GM19455 (cell line): ENCODE data around the gene ANKRD12.

ENCODE experiments used
- ATAC-seq: cut with Tn5 transposase; IDR thresholded peaks from one replicate; pipeline ENCODE4 v1.9.1; 2021; ENCODE audit not compliant: unreplicated experiment

ANKRD12 gene

DNA sequence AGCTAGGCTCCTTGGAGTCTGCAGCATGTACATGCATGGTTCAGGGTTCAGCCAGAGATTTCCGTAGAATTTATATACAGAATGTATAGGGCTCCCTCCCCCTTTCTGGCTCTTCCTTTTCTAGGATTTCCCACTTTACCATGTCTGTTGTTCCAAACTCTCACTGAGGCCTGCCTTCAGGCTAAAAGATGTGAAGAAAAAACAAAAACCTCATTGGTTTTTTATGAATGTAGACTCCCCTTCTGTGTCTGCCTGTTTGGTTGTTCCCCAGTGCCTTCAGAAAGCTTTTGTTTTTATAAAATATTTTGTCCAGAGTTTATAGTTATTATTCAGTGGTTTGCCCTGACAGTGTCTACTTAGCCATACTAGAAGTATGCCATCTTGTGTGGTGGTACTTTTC, 30.5 kb upstream of the ANKRD12 start:
- ATAC-seq: no peak

- ATAC-seq: no peak
Observed at GRCh38 chr18:9106800-9107584, 29.6 kb upstream of the ANKRD12 start.

DNA sequence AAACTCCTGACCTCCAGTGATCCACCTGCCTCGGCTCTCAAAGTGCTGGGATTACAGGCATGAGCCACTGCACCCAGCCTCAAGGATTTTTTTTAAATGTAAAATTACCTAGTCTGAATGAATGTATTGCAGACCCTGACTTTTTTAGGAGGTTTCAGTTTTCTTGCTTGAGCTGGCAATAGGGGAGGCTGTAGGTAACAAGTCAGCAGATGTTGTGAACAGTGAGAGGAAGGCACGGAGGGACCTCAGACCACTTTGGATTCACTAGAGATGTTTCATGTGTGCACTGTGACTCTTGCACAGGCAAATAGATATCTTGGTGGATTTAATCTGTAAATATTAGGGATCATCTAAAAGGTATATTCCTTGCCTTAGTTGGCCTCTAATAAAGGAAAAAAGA, 27.7 kb upstream of the ANKRD12 start:
- ATAC-seq: no peak

- ATAC-seq: no peak
Observed at GRCh38 chr18:9109523-9109922, 27.1 kb upstream of the ANKRD12 start.

DNA sequence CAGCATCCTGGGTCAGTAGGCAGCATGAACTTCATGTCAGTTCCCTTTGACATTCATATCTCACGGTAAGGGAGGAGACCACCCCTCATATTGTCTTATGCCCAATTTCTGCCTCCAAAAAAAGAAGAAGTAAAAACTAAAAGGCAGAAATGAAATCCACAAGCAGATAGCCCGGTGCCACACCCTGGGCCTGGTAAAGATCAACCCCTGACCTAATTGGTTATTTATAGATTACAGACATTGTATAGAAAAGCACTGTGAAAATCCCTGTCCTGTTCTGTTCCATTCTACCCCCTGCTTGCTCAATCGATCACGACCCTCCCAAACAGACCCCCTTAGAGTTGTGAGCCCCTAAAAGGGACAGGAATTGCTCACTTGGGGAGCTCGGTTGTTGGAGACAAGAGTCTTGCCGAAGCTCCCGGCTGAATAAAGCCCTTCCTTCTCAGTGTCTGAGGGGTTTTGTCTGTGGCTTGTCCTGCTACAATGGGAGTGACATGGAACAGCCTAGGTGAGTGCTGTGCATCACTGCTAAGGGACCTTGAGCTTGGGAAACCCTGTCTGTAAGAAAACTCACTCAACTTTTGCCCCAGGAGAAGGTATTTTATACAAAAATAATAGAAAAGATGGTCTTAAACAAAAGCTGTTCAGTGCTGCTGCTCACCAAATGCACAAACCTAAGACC, 23.0 kb upstream of the ANKRD12 start:
- no peak for ATAC-seq

DNA sequence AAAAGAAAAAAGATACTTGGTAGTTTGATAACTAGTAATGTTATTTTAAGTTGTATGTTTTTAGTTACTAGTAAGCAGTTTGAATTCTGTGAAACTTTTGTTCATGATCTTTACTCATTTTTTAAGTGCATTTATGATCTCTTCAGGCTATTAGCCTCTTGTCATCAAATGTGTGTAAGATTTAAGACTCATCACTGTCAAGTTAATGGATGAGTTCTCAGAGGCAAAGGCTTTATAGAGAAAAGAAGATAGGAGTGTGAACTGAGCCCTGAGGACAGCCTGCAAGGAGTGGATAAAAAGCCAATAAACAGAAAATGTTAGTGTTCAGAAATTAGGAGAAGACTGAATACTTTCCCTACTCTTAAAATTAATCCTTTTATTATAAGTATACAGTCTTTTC, 20.6 kb upstream of the ANKRD12 start:
- no peak for ATAC-seq

DNA sequence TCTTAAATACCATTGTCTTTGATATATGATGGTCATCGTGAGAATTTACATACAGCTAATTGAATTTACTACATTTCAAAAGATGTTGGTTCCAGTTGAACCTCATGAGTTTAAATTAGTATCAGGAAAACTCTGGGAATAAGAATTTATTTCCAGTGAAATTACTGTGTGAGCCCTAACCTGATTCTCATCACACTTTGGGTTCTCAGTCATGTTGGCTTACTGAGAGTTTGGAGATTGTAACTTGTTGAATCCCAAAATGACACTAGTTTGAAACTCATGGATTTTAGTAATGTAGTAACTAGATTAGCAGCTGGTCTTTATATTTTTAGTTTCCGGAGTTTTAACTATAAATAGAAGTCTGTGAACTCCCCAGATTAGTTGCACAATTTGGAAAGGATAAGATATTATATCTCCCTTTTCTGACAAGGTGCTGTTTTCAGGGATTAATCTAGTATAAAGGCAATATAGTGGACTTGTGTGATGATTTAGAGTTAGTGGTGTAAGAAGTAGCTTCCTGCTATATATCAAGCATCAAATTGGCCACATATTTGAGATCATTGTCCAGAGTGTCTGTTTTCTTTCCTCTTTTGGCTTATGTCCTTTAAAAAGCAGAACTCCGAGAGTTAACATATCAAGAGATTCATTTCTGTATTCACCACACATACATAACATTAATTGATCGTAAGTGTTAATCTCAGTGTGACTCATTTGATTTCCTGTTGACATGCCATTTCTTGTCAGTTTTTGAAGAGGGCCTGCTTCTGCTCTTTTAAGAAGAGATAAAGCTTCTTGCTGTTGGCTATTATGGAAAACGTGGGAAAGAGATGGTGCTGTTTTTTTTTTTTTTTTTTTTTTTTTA, 18.4 kb upstream of the ANKRD12 start:
- no peak for ATAC-seq

GRCh38 chr18:9120796-9121195, 15.8 kb upstream of the ANKRD12 start:
- ATAC-seq: no peak

- ATAC-seq: no peak
Observed at GRCh38 chr18:9123520-9123919, 13.1 kb upstream of the ANKRD12 start.

GRCh38 chr18:9124824-9125223, 11.8 kb upstream of the ANKRD12 start:
- ATAC-seq: no peak

DNA sequence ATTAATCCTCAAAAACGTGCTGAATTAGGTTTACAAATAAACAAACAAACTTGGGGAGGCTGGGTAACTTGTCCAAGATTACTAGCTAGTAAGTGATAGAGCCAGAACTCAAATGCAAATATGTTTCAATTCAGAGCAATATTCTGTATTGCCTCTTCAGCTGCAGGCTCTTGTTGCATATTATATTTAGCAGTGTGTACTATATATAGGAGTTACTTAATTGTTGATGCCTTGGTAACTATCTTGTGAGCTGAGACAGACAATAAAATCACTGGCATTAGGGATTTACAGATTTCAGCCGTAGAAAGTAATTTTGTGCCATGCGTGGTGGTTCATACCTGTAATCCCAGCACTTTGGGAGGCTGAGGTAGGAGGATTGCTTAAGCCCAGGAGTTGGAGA, 10.2 kb upstream of the ANKRD12 start:
- no peak for ATAC-seq

GRCh38 chr18:9130195-9130594, 6.4 kb upstream of the ANKRD12 start:
- ATAC-seq: no peak

DNA sequence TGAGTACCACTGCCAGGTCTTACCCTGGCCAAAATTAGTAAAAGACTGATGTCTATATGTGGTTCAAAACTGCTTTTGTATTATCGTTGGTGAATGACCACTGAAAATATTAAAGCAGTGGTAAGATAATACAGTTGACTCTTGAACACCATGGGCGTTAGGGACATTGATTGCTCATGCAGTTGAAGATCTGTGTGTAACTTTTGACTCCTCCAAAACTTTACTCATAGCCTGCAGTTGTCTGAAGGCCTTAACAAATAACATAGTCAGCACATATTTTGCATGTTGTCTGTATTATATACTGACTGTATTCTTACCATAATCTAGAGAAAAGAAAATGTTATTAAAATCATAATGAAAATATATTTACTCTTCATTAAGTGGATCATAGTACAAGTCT, 5.8 kb upstream of the ANKRD12 start:
- no peak for ATAC-seq

DNA sequence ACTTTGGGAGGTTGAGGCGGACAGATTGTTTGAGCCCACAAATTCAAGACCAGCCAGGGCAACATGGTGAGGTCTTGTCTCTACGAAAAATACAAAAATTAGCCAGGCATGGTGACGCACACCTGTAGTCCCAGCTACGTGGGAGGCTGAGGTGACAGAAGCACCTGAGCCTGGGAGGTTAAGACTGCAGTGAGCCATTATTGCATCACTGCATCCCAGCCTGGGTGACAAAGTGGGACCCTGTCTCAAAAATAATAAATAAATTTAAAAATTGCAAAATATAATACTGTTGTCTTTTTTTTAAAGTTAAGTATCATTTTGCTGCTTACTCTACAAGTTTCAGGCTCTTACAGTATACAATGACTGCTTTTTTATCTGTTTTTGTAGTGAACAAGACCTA, 4.0 kb upstream of the ANKRD12 start:
- ATAC-seq: no peak

- no peak for ATAC-seq
Observed at GRCh38 chr18:9133225-9133624, 3.4 kb upstream of the ANKRD12 start.

DNA sequence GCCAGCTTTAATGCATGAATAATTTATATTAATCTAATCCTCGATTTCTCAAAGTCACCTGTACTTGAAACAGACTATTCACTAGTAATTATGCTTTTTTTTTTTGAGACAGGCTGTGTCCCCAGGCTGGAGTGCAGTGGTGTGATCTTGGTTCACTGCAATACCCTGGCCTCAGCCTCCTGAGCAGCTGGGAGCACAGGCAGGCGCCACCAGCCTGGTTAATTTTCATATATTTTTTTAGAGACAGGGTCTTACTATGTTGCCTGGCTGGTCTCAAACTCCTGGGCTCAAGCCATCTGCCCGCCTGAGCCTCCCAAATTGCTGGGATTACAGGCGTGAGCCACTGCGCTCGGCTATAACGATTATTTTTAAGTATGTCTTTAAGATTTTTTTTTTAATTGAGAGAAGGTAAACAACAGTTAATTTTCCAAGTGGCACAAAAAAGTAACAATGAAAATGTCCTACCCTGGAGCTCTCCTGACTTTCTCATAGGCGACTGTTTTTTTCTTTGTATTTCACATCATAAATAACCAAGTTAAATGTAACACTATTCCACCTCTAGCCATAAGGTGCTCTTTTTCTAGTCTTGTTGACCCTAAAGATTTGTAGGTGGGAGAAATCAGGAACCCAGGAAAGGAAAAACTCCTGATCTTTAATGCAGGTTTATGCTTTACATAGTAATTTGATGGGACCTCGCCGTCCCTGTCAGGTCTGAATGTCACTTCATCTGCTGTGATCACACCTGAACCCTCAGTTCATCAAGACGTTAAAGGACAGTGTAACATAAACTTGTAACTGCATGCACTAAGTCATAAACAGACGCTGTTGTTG, 1.3 kb upstream of the ANKRD12 start:
- no peak for ATAC-seq

DNA sequence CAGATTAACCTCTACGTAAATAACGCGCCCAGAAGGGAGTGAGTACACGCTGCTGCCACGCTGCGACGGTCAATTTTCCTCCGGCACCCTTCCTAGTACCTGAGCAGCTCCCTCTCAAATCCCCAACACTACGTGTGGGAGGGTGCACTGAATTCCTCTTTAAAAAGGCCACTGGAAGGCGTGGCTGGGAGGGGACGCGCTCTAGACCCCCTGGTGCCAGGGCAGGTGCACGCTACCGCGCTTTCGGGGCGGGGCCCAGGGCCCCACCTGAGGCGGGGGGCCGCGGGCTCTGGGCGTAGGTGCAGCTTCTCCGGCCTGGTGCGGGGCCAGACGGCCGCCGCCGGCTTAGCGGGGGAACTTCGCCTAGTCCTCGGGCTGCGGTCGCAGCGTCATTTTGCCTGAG, 668 bp upstream of the ANKRD12 start:
- ATAC-seq: peak; percentile 22

DNA sequence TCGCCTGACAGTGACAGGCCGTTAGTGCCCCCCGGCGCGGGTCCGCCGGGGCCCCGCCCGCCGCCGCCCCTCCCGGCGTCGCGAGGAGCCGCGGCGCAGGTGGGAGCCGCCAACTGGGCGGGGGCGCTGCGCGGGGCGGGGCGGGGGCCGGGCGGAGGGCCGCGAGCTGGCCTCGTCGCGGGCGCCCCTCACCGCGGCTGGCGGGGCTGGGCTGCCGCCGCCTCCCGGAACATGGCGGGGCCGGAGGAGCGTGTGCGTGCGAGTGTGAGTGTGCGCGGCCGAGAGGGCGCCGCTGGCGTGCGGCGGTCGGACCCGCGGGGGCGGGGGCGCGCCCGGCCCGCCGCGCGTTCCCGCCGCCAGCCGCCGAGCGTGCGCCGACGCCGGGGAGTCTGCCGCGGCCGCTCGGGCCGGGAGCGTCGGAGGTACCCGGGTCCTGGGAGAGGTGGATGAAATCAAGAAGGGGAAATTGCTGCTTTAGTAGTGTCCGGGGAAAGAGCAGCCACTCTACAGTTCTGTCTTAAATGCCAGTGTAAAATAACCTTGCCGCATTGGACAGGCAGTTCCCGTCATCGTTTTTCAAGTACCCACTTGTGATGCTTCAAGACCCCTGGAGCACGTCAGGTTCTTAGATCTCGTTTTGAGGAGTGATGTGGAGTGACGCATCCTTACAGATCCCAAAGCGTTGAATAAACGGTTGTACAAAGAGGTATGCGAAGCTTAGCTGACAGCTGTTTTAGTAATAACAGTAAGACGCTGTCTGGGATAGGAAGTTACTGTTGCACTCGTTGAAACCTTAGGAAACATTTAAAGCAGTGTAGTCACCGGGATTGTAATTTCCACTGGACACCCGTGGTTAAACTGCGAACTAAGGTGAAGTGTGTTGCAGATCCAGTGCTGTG, 836 bp downstream of the ANKRD12 start:
- ATAC-seq: peak; percentile 31

GRCh38 chr18:9139400-9140039, 2.9 kb downstream of the ANKRD12 start:
- ATAC-seq: no peak
